HG02678 (cell line): ENCODE results near the gene LEF1.

Experiments used
- ATAC-seq: cut with Tn5 transposase; IDR thresholded peaks from one replicate; pipeline ENCODE4 v1.9.1; 2021; ENCODE audit warnings: mild to moderate bottlenecking, moderate library complexity; ENCODE audit not compliant: unreplicated experiment

LEF1 gene

DNA sequence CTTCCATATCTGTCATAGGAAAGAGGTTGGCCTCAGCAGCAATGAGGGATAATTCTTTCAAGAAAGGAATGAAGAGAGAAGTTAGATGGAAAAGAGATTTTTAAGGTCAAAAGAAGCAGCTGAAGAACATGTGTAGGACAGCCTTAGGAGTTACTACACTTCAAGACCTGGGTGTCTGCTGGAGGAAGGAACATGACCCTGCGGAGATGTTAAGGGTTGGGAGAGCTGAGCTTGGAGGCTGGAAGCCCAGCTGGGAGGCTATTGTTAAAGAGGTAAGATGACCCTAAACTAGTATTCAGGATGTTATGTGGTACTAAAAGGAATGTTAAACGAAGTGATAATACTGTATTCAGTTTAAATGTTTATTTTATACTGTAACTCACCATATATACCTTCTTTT, 164.1 kb downstream of the LEF1 start:
- ATAC-seq: no peak

DNA sequence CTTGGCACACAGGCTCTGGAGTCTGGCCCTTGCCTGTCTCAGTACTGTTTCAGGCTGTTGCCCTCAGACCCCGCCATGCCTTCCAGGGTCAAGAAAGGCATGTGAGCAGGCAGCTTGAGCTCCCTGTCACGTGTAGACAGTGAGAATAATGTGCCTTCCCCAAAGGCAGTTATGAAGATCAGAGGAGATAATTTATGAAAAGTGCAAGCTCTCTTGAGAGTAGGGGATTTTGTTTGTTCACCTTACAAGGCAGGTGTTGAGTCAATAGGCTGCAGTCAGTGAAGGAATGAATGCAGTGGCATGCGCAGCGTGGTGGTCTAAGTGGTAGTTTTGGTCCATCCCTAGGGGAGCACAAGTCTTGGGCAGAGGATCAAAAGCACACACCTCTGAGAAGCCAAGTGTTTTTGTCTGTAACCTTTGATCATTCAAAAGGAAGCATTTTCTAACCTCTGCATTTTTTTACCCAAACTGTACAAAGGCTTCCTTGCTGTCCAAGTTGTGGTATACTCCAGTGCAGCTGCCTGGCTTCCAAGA, 164.7 kb downstream of the LEF1 start:
- peak; percentile 51 for ATAC-seq

DNA sequence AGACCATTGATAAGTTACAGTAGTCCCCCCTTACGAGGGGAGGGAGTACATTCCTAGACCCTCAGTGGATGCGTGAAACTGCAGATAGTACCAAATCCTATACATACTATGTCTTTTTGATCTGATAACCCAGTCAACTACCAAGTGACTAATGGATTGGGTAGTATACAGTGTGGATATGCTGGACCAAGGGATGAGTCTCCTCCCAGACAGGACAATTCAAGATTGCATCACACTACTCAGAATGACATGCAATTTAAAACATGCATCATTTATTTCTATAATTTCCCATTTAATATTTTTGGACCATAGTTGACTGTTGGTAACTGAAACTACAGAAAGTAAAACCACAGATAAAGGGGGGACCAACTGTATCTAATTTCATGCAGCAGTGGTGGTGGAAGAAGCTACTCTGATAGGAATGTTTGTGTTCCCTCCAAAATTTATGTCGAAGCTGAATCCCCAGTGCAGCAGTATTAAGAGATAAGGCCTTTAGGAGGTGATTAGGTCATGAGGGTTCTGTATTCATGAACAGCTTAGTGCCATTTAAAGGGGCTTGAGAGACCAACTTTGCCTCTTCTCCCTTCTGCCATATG, 167.1 kb downstream of the LEF1 start:
- ATAC-seq: no peak

DNA sequence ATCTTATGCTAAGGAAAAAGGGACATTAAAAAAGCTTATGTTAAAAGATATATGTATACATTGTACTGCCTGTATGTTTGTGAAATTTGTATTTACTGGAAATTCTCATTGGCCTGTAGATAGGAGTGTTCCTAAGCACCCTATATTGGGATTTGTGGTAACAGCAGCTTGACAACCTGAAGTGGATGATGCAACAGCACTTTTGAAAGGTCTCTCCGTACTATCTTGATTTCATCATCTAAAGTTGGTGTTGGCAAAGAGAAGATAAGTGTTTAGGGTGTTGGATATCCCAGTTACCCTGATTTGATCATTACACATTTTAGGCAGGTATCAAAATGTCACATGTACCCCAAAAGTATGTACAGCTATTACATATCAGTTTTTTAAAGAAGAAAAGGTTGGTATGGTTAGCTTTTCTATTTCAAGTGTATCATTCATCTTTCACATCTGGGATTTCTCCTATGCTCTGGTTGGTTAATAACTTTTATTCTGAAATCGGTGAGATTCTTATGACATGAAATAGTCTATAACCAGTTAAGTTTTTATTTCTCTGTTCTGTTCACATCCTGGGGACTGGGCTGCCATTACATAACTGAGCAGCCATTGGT, 168.7 kb downstream of the LEF1 start:
- ATAC-seq: no peak

DNA sequence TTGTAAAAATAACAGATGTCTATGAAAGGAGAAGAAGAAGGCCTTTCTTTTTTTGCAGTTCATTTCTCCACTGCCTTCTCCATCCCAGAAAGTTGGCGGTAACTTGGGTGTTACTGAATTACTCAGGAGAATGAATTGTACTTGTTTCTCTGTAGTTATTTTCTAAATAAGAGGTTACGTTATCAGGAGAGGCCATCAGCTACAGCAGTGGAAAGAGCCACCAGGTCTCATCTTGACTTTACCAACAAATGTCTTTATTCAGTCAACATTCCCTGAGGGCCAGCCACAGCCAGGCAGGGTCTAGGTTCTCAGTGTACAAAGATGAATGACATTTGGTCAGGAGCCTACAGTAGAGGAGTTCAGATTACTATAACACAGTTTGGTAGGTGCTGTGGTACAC, 170.9 kb downstream of the LEF1 start:
- no peak for ATAC-seq
